GM13976 (cell line): ENCODE results near the gene IFI27.

Experiments
- DNase-seq: peaks from one replicate; pipeline ENCODE4 v3.0.0; 2012; ENCODE audit warnings: low spot score
- in situ Hi-C: fragments of 300-500 bp; cut with MboI; formaldehyde crosslinking; loops from one replicate; pipeline ENCODE4 v1.12.0; 2022; ENCODE audit warnings: low sequenced_read_pairs, mixed read lengths, inconsistent platforms; ENCODE audit not compliant: unreplicated experiment
- TF ChIP-seq, protein P1 (sequence below): IDR thresholded peaks from 2 replicates; pipeline ENCODE4 v1.5.1; 2012; ENCODE audit warnings: borderline replicate concordance, mild to moderate bottlenecking; ENCODE audit not compliant: insufficient read depth; ENCODE audit errors: extremely low read depth, missing control alignments, control extremely low read depth

IFI27 gene

DNA sequence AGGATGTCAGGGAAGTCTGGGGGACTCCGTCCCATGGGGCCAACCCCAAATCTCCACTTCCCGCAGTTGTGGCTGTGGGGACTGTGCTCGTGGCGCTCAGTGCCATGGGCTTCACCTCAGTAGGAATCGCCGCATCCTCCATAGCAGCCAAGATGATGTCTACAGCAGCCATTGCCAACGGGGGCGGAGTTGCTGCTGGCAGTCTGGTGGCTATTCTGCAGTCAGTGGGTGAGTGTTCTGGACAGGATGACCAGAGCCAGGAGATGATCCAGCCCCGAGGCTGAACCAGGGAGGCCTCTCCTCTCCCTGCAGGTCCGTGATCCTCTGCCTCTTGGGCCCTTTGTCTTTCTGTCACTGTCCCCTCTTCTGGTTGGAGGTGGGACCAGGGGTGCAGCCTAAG is 8.8 kb upstream of the IFI27 start:
- DNase-seq, result no peak
- in situ Hi-C loops, result no loop called here
- TF ChIP-seq, protein P1, sequence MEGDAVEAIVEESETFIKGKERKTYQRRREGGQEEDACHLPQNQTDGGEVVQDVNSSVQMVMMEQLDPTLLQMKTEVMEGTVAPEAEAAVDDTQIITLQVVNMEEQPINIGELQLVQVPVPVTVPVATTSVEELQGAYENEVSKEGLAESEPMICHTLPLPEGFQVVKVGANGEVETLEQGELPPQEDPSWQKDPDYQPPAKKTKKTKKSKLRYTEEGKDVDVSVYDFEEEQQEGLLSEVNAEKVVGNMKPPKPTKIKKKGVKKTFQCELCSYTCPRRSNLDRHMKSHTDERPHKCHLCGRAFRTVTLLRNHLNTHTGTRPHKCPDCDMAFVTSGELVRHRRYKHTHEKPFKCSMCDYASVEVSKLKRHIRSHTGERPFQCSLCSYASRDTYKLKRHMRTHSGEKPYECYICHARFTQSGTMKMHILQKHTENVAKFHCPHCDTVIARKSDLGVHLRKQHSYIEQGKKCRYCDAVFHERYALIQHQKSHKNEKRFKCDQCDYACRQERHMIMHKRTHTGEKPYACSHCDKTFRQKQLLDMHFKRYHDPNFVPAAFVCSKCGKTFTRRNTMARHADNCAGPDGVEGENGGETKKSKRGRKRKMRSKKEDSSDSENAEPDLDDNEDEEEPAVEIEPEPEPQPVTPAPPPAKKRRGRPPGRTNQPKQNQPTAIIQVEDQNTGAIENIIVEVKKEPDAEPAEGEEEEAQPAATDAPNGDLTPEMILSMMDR, result no peak

DNA sequence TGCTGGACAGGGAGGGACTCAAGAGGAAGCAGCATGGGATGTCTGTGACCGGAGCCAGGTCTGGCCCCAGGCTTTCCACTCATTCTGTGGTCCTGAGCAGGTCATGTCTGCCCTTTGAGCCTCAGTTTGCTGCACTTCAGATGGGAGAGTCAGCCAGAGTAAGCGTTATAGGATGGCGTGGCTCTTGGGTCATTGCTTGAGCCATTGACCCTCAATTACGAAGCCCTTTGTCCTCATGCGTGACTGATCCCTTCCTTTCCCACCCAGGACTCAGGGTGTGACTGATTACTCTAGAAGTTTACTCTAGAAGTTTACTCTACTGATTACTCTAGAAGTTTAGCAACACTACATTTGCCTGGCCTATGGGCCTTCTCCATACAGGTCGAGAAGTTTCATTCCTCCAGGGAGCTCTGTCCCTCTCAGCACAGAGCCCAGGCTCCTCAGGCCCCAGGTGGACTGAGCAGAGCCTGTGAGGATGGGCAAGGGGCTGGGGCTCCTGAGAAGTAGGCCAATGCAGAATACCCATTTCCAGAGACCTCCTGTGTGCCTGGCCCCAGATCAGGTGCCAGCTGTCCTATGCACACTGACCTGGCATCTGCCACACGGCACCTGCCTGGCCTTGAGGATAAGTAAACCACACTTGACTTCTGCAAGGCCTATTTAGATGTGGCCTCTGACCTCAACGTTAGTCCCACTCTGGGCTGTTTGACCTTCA is 7.6 kb upstream of the IFI27 start:
- in situ Hi-C loops, result no loop called here
- no peak for DNase-seq
- TF ChIP-seq, protein P1, result no peak

DNA sequence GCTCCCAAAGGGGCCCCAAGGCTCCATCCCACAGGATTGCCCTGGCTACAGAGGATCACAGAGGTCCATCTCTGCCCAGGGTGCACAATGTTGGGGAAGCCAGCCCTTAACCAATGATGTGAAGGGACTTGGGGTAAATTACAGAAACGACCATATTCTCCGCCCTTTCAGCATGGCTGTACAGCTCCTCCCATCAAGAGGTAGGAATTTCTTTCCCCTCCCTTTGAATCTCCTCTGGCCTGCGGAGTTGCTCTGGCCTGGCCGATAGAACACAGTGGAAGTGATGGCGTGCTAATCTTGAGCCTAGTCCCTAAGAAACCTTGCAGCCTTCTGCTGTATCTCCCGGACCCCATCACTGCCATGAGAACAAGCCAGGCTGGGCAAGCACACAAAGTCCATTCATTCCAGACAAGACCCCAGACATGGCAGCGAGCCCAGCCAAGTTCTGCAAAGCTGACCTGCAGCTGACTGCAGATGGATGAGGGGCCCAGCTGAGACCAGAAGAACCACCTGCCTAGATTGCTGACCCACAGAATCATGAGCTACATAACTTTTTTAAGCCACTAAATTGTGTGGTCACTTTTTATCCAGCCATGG is 6.9 kb upstream of the IFI27 start:
- in situ Hi-C loops, result no loop called here

DNA sequence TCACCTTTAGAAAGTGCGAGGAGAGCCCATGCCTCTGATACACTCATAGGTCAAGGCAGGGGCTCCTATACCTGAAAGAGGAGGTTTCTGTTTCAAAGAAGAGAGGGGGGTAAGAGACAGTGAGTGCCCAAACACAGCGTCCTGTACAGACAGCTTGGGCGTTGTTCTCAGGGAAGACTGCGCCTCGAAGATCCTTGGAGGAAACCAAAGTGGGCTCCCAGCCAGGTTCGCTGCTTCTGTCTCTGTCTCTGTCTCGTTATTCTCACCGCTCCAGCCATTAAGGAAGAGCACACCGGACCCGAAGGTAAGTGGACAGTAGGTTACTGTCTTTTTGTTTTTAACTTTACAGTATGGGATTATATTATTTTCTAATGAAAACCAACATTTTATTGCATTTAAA is 5.8 kb upstream of the IFI27 start:
- in situ Hi-C loops, result no loop called here
- TF ChIP-seq, protein P1, result no peak
- no peak for DNase-seq

More for the DNA sequence above, 6.9 kb upstream of the IFI27 start:
- DNase-seq, result no peak
- TF ChIP-seq, protein P1, result no peak

DNA sequence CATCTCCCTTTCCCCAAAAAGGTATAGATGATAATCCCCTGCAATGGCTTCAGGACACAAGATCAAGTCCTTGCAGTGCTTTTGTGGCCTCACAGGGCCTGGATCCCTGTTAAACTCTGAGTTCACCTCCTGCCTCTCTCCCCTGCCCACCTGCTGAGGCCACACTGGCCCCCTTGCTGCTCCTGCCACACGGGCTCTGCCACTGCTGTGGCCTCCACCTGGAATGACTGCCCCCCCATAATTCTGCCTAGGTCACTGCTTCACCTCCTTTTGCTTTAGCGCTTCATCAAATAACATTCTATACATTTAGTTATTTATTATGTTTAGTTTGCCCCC is 653 bp upstream of the IFI27 start:
- TF ChIP-seq, protein P1, result no peak
- in situ Hi-C loops, result no loop called here
- no peak for DNase-seq

DNA sequence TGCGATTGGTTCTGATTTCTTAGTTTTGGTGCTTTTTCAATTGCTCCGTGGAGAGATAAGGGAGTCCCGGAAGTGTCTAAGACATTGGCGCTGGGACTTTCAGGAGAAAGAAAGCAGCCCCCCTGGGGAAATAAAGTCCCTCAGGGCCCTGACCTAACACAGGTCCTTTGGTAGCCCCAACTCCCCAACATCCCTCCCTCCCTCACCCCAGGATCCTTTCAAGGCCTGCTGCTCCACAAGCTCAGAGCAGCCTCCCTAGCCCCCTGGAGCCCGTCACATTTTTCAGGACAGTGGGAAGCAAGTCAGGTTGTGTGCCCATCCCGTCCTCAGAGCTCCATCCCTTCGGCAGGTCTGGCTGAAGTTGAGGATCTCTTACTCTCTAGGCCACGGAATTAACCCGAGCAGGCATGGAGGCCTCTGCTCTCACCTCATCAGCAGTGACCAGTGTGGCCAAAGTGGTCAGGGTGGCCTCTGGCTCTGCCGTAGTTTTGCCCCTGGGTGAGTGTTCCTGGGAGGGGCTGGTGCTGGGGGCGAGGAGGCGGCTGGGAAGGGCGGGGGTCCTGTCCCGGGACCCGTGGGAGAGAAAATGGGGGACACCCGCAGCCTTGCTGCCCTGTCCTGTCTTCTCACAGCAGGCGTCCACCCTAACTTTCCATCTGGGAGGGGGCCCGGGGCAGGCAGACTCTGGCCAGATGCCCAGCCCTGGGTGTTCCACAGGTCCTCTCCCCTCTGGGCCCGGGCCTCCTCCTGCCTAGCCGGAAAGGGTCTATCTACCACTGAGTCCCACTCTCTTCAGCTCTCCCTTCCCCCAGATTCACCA is 950 bp downstream of the IFI27 start:
- no peak for DNase-seq
- in situ Hi-C loops, result no loop called here

More for the DNA sequence above, 950 bp downstream of the IFI27 start:
- TF ChIP-seq, protein P1, result no peak
